BJ (cell line): ENCODE data around the gene PLCXD1. TPM values are rescaled to one million over a fixed set of nuclear protein-coding genes. Genes with fewer than 3 reads are reported as not detected.
A peak's percentile ranks its signal among the peaks of the same experiment; 100 is the strongest.
"Not testable (repeated sequence)": the region's sequence is repeated elsewhere in the genome, so short reads cannot be mapped to it uniquely, and the experiment has no call there.

Experiments used
- CTCF ChIA-PET: fragments of 350-600 bp; formaldehyde crosslinking; extraction: SDS; loops from one replicate; lab custom pipeline; 2021; ENCODE audit warnings: antibody characterized with exemption, inconsistent platforms; lab: Yijun Ruan, JAX
- POLR2A ChIA-PET: fragments of 300-600 bp; sonication (Branson Sonifier 250); formaldehyde crosslinking; extraction: SDS; loops from one replicate; lab custom pipeline; 2021; ENCODE audit warnings: antibody characterized with exemption; lab: Charles Lee
- DNase-seq: peaks from one replicate; pipeline ENCODE4 v3.0.0-alpha.2; 2011; ENCODE audit warnings: low read depth
- H3K27me3 ChIP-seq: 2 replicates; pipeline ENCODE4 v1.6.0; 2011; ENCODE audit warnings: low read length; ENCODE audit not compliant: control insufficient read depth, insufficient read depth
- H3K36me3 ChIP-seq: 2 replicates; pipeline ENCODE4 v1.5.1; 2011; ENCODE audit warnings: low read length; ENCODE audit not compliant: control insufficient read depth, insufficient read depth
- H3K4me3 ChIP-seq: 2 replicates; pipeline ENCODE4 v1.5.1; 2011; ENCODE audit warnings: low read depth, mild to moderate bottlenecking, control low read depth, low read length
- polyA minus RNA-seq: library from RNA; depleted of rRNA, polyadenylated mRNA; stranded (reverse); fragments of >200 nt; gene quantifications from 2 replicates; pipeline ENCODE4 v1.2.3, GENCODE V29; 2011; rRNA and poly(A)+ RNA removed
- polyA plus RNA-seq: library from polyadenylated mRNA; depleted of rRNA; stranded (reverse); fragments of >200 nt; gene quantifications from 2 replicates; pipeline ENCODE4 v1.2.3, GENCODE V29; 2011; rRNA removed
- TF ChIP-seq, protein P1 (sequence below): IDR thresholded peaks from 2 replicates; pipeline ENCODE4 v1.5.1; 2011; ENCODE audit warnings: low read depth, mild to moderate bottlenecking, control low read depth, inconsistent platforms, low read length, moderate library complexity; ENCODE audit not compliant: insufficient read depth

PLCXD1 gene
- polyA plus RNA-seq = 4.7 and 6.4 TPM in 2 replicates
- polyA minus RNA-seq = 12.0 and 12.9 TPM in 2 replicates

DNA sequence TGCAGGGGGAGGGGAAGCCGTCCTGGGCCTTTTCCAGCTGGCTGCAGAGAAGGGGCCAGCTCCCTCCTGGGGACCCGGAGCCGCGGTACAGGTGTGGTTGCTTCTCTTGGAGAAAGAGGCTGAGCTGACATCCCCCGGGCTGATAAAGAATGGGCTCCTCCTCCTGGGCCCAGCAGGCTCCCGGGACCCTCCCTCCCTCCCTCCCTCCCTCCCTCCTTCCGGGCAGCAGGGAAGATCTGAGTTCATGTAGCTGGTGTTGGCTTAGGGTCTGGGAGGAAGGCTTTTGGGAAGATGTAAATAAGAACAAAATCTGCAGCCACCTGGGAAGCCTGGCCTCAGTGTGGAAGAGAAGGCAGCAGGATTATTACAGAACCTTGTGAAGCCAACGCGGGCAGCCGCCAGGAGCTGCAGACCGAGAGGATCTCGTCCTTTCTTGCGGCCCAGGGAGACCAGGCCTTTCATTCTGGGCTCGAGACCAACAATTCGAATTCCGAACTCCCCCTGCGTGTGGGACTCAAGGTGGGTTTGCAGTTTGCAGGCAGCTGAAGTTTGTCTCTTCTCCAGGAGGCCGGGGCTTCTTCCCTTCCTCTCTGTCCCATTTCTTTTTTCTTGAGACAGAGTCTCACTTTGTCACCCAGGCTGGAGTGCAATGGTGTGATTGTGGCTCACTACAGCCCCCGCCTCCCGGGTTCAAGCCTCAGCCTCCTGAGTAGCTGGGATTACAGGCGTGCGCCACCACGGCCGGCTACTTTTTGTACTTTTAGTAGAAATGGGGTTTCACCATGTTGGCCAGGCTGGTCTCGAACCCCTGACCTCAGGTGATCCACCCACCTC, at the start of gene PLCXD1:
Gene PLCXD1 (plus strand): TSS at position 216 of the 834 bp plus-strand sequence. CDS start 2,807 bp downstream, outside the sequence.
- Histone ChIP-seq H3K27me3 (no peaks in the 10 kb centered on the region), H3K36me3 (peaks cover 2% of the 10 kb centered on the region), H3K4me3 (peak within 1 kb of the TSS; percentile 19; the same call in 1 of the 2 replicates)
- ChIA-PET POLR2A (no interaction called here), CTCF (no interaction called here)
- no peak for DNase-seq
- TF ChIP-seq, protein P1, sequence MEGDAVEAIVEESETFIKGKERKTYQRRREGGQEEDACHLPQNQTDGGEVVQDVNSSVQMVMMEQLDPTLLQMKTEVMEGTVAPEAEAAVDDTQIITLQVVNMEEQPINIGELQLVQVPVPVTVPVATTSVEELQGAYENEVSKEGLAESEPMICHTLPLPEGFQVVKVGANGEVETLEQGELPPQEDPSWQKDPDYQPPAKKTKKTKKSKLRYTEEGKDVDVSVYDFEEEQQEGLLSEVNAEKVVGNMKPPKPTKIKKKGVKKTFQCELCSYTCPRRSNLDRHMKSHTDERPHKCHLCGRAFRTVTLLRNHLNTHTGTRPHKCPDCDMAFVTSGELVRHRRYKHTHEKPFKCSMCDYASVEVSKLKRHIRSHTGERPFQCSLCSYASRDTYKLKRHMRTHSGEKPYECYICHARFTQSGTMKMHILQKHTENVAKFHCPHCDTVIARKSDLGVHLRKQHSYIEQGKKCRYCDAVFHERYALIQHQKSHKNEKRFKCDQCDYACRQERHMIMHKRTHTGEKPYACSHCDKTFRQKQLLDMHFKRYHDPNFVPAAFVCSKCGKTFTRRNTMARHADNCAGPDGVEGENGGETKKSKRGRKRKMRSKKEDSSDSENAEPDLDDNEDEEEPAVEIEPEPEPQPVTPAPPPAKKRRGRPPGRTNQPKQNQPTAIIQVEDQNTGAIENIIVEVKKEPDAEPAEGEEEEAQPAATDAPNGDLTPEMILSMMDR = no peak

GRCh38 chrX:231637-232277, 49.4 kb upstream of the PLCXD1 start:
- CTCF ChIA-PET, H3K4me3 ChIP-seq, H3K36me3 ChIP-seq, POLR2A ChIA-PET, DNase-seq, H3K27me3 ChIP-seq: not testable (repeated sequence)

DNA sequence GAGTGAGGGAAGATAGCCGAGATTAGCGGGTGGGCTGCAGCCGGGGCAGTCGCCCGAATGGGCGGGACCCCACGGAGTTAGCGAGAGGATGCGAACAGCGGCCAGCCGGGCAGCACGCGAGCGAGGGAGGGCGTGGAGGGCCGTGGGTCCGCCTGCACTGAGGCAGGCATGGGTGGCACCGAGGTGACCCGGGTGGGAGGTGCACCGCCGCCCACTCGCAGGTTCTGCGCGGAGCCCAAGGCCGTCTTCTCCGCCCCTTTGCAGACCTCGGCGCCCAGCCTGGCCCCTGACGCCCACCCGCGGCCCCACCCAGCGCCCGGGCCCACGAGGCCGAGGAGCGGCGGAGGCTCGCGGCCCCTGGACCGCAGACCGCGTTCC, 48.9 kb upstream of the PLCXD1 start:
- H3K27me3 ChIP-seq, H3K4me3 ChIP-seq, CTCF ChIA-PET, H3K36me3 ChIP-seq, DNase-seq, POLR2A ChIA-PET: not testable (repeated sequence)

GRCh38 chrX:236201-236600, 45.0 kb upstream of the PLCXD1 start:
- CTCF ChIA-PET, H3K4me3 ChIP-seq, DNase-seq, H3K27me3 ChIP-seq, POLR2A ChIA-PET, H3K36me3 ChIP-seq: not testable (repeated sequence)

DNA sequence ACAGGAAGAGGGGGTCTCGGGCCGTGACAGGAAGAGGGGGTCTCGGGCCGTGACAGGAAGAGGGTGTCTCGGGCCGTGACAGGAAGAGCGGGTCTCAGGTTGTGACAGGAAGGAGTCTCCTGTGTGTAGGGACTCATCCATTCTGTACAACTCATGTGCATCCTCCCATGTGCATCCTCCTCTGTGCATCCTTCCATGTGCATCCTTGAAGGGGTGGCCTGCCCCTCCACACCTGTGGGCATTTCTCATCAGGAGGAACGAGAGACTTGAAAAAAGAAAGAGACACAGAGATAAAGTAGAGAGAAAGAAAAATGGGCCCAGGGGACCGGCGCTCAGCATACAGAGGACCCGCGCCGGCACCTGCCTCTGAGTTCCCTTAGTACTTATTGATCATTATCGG, 30.2 kb upstream of the PLCXD1 start:
- ChIA-PET POLR2A (no interaction called here), CTCF (no interaction called here)
- DNase-seq = no peak
- TF ChIP-seq, protein P1 = no peak
- Histone ChIP-seq H3K4me3 (no peak overlapping the region), H3K27me3 (no peaks in the 10 kb centered on the region), H3K36me3 (no peaks in the 10 kb centered on the region)

- H3K4me3 ChIP-seq, H3K36me3 ChIP-seq, DNase-seq, CTCF ChIA-PET, POLR2A ChIA-PET, H3K27me3 ChIP-seq: not testable (repeated sequence)
Measured at GRCh38 chrX:251396-252243, 29.6 kb upstream of the PLCXD1 start.
